Heart right ventricle (tissue), 16 donors: ENCODE data around the gene AUTS2. TPM values are rescaled to one million over a fixed set of nuclear protein-coding genes. Genes with fewer than 3 reads are reported as not detected.
A peak's percentile ranks its signal among the peaks of the same experiment; 100 is the strongest.

Source experiments
- ATAC-seq, 8 donors: fragments of 200-7000 bp; cut with Tn5 transposase; one replicate each; pipeline ENCODE4 v1.9.1; 2020; ENCODE audit warnings: mild to moderate bottlenecking in 8 of 8, moderate library complexity in 8 of 8, moderate number of reproducible peaks in 1 of 8
- DNase-seq, 2 donors: peaks; one replicate each; pipeline ENCODE4 v3.0.0-alpha.2; 2020
- H3K27ac ChIP-seq, 10 donors: fragments of 200-600 bp; sonication (generic) in 2 of 10; one replicate each; pipeline versions ENCODE4 v1.5.0 to v1.8.0; 2020 to 2022; ENCODE audit warnings: mild to moderate bottlenecking in 3 of 10
- H3K27me3 ChIP-seq, 7 donors: fragments of 200-600 bp; one replicate each; pipeline ENCODE4 v1.8.0; 2021 to 2022; ENCODE audit warnings: mild to moderate bottlenecking in 2 of 7
- H3K36me3 ChIP-seq, 9 donors: fragments of 200-600 bp; sonication (generic) in 1 of 9; one replicate each; pipeline versions ENCODE4 v1.5.0 to v1.8.0; 2020 to 2022; ENCODE audit warnings: mild to moderate bottlenecking in 2 of 9
- H3K4me1 ChIP-seq, 9 donors: fragments of 200-600 bp; sonication (generic) in 1 of 9; one replicate each; pipeline versions ENCODE4 v1.5.0 to v1.8.0; 2020 to 2022; ENCODE audit warnings: mild to moderate bottlenecking in 4 of 9
- H3K4me3 ChIP-seq, 10 donors: fragments of 200-600 bp; sonication (generic) in 2 of 10; one replicate each; pipeline versions ENCODE4 v1.5.0 to v1.8.0; 2020 to 2022; ENCODE audit warnings: mild to moderate bottlenecking in 7 of 10, moderate library complexity in 2 of 10
- H3K9me3 ChIP-seq, 11 donors: fragments of 200-600 bp in 10 of 11; sonication (generic) in 2 of 11; one replicate each; pipeline versions ENCODE4 v1.5.0 to v1.8.0; 2013 to 2022; ENCODE audit warnings: mild to moderate bottlenecking in 2 of 11, control low read depth in 1 of 11, moderate library complexity in 1 of 11
- CTCF ChIP-seq, 9 donors: fragments of 200-600 bp; sonication (generic) in 2 of 9; IDR thresholded peaks; one replicate each; pipeline versions ENCODE4 v1.5.0 to v1.8.0; 2021 to 2022; ENCODE audit warnings: antibody characterized with exemption in 9 of 9, mild to moderate bottlenecking in 5 of 9, moderate library complexity in 1 of 9
- WGBS, 2 donors: extraction: QIAGEN DNeasy Blood & Tissue Kit; methylation state at CpG; one replicate each; pipeline ENCODE4 v1.1.7; 2013; ENCODE audit warnings: inconsistent platforms in 1 of 2; 5-methylcytosine and 5-hydroxymethylcytosine counted together
- intact Hi-C, 10 donors: fragments of 100-400 bp; cut with DNase I; formaldehyde crosslinking; loops; one replicate each; pipeline versions ENCODE4 v1.11.1 to v1.14.2; 2022
- polyA plus RNA-seq, 2 donors: library from polyadenylated mRNA; stranded (reverse); fragments of 200-250 nt; gene quantifications; one replicate each; pipeline ENCODE4 v1.2.3, GENCODE V29; 2013
- total RNA-seq, 10 donors: library from RNA; stranded (reverse); fragmentation: NEBNext Ultra II Directional in 3 of 10; extraction: Animal tissue kit (Norgen Biotek cat#: 25700) in 3 of 10; gene quantifications; one replicate each; pipeline versions ENCODE4 v1.2.1 to v1.2.4, GENCODE V29; 2021 to 2023
- donor health status: Arrhythmogenic right ventricular cardiomyopathy.
- donor health status: ischemic (EF 13 %, LVEDD 7.1; RV severe dilation, severe dysfunction).
- donor health status: healthy with polysubstance abuse.
- donor health status: DM: no; HTN: yes; CAD: no.
- donor health status: DM: no; HTN: no; CAD: no.
- donor health status: ischemic (EF 25% LVEDD 6.9; RV normal size, moderate dysfunction).
- donor health status: ischemic (EF 25% LVEDD 5.7; RV mildly dilated, moderate dysfunction).
- donor health status: healthy.
- donor health status: DM: yes; HTN: yes; CAD: no.
- donor health status: Ischemic cardiomyopathy.
- donor health status: ischemic (EF 35%, LVEDD 5.7; RV mildly dilated, moderate dysfunction).
- donor health status: nonischemic (EF 11% LVEDD 7.7; RV severe dilation, severe dysfunction).
- donor health status: DM: yes; HTN: yes; CAD: no.
- donor health status: PGD.
- donor health status: ischemic (EF 29% LVEDD 5.4; RV normal size, mild dysfunction).
- donor health status: nonischemic (EF 23%, LVEDD 6.1; RV moderate dilation, normal function).

The AUTS2 gene
- total and polyA plus RNA-seq, 12 donors = 1.6 to 11.2 (median 7.3) TPM

GRCh38 chr7:69776611-69777010 lies 178.3 kb downstream of the AUTS2 start:
- H3K4me1 ChIP-seq = peaks cover 0 to 29% (median 13%) of the 10 kb centered on the region in 9 donors
- no peak for ATAC-seq

GRCh38 chr7:69778138-69778537 lies 179.9 kb downstream of the AUTS2 start:
- TF ChIP-seq CTCF (IDR thresholded peaks at IDR 0.05) = no peak
- Histone ChIP-seq H3K27me3 (no peaks in the 10 kb centered on the region), H3K4me3 (no peak overlapping the region), H3K27ac (no peak overlapping the region), H3K9me3 (no peaks in the 10 kb centered on the region), H3K36me3 (no peaks in the 10 kb centered on the region), H3K4me1 (peaks cover 2 to 45% (median 19%) of the 10 kb centered on the region in 9 donors)
- intact Hi-C loops = no loop called here
- no peak for ATAC-seq
- no peak for DNase-seq

More at GRCh38 chr7:69776611-69777010, 178.3 kb downstream of the AUTS2 start:
- 87 to 91% methylated on average over 1 of the region's 1 CpG for WGBS, 2 donors
- no peak overlapping the region for H3K27ac ChIP-seq
- TF ChIP-seq CTCF (IDR thresholded peaks at IDR 0.05) = no peak
- no peaks in the 10 kb centered on the region for H3K9me3 ChIP-seq
- no peak overlapping the region for H3K4me3 ChIP-seq
- intact Hi-C loops = no loop called here
- H3K27me3 ChIP-seq = no peaks in the 10 kb centered on the region
- H3K36me3 ChIP-seq = no peaks in the 10 kb centered on the region
- no peak for DNase-seq

- ATAC-seq = no peak
Measured at GRCh38 chr7:69780379-69780778, 182.1 kb downstream of the AUTS2 start.

GRCh38 chr7:69781412-69781846 lies 183.2 kb downstream of the AUTS2 start:
- H3K4me3 ChIP-seq = no peak overlapping the region
- no peaks in the 10 kb centered on the region for H3K27me3 ChIP-seq
- peaks cover 5 to 43% (median 20%) of the 10 kb centered on the region in 9 donors for H3K4me1 ChIP-seq
- peak overlapping the region in 2 of 10 donors; percentile 11 to 29 for H3K27ac ChIP-seq
- no peaks in the 10 kb centered on the region for H3K36me3 ChIP-seq
- WGBS, 2 donors = 59 to 65% methylated on average over 3 of the region's 3 CpGs
- peak in 1 of 2 donors; percentile 27 for DNase-seq
- no peak for TF ChIP-seq CTCF (IDR thresholded peaks at IDR 0.05)
- peaks cover 0 to 3% (median 0%) of the 10 kb centered on the region in 11 donors for H3K9me3 ChIP-seq
- peak in 7 of 8 donors; percentile 38 to 85 (median 50) for ATAC-seq
- intact Hi-C loops = no loop called here

More at GRCh38 chr7:69780379-69780778, 182.1 kb downstream of the AUTS2 start:
- intact Hi-C loops = no loop called here
- H3K9me3 ChIP-seq = no peaks in the 10 kb centered on the region
- H3K4me1 ChIP-seq = peaks cover 5 to 54% (median 25%) of the 10 kb centered on the region in 9 donors
- no peaks in the 10 kb centered on the region for H3K36me3 ChIP-seq
- H3K27me3 ChIP-seq = no peaks in the 10 kb centered on the region
- 95 to 98% methylated on average over 1 of the region's 1 CpG for WGBS, 2 donors
- TF ChIP-seq CTCF (IDR thresholded peaks at IDR 0.05) = no peak
- H3K4me3 ChIP-seq = no peak overlapping the region
- H3K27ac ChIP-seq = no peak overlapping the region
- no peak for DNase-seq
